ENCODE results near the gene SESN1. TPM values are rescaled to one million over a fixed set of nuclear protein-coding genes. Genes with fewer than 3 reads are reported as not detected.

SESN1 gene
- total RNA-seq, 1 donor from 2014 or later = 36.9 TPM

DNA sequence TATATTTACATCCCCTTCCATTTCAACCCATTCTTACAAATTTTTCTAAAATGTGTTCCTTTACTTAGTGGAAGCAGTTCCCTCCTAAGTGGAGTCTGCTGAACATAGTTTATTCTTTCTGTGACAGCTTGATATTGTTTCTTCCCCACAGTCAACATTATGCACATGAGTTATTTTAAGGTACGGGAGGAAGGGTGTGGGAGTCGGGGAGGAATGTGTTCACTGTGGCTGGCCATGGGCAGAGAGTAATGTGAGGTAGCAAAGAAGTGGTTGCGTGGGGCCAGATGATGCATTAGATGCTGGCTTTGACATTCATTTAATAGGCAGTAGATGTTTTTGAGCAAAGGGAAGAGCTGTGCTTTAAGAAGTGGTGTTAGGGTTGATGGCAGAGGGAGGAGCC lies 148.0 kb downstream of the SESN1 start:
- H3K4me3 ChIP-seq = no peak overlapping the region
- no peaks in the 10 kb centered on the region for H3K9me3 ChIP-seq
- no peak for DNase-seq
- no peaks in the 10 kb centered on the region for H3K27me3 ChIP-seq
- H3K4me1 ChIP-seq = peaks cover 53% of the 10 kb centered on the region
- H3K36me3 ChIP-seq = no peaks in the 10 kb centered on the region
- TF ChIP-seq, protein P1, sequence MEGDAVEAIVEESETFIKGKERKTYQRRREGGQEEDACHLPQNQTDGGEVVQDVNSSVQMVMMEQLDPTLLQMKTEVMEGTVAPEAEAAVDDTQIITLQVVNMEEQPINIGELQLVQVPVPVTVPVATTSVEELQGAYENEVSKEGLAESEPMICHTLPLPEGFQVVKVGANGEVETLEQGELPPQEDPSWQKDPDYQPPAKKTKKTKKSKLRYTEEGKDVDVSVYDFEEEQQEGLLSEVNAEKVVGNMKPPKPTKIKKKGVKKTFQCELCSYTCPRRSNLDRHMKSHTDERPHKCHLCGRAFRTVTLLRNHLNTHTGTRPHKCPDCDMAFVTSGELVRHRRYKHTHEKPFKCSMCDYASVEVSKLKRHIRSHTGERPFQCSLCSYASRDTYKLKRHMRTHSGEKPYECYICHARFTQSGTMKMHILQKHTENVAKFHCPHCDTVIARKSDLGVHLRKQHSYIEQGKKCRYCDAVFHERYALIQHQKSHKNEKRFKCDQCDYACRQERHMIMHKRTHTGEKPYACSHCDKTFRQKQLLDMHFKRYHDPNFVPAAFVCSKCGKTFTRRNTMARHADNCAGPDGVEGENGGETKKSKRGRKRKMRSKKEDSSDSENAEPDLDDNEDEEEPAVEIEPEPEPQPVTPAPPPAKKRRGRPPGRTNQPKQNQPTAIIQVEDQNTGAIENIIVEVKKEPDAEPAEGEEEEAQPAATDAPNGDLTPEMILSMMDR (IDR thresholded peaks at IDR 0.05) = no peak
- peak overlapping the region; percentile 81 for H3K27ac ChIP-seq
- intact Hi-C loops (cut with DNase I) = no loop called here
- no peak for ATAC-seq

GRCh38 chr6:108945681-108946159 lies 148.9 kb downstream of the SESN1 start:
- intact Hi-C loops (cut with DNase I) = no loop called here
- TF ChIP-seq, protein P1 (IDR thresholded peaks at IDR 0.05) = no peak
- peak; percentile 70 for ATAC-seq
- peak; percentile 69 for DNase-seq
- no peak overlapping the region for H3K4me3 ChIP-seq
- peak overlapping the region; percentile 81 for H3K27ac ChIP-seq
- H3K27me3 ChIP-seq = no peaks in the 10 kb centered on the region
- peaks cover 53% of the 10 kb centered on the region for H3K4me1 ChIP-seq
- H3K36me3 ChIP-seq = no peaks in the 10 kb centered on the region
- no peaks in the 10 kb centered on the region for H3K9me3 ChIP-seq

DNA sequence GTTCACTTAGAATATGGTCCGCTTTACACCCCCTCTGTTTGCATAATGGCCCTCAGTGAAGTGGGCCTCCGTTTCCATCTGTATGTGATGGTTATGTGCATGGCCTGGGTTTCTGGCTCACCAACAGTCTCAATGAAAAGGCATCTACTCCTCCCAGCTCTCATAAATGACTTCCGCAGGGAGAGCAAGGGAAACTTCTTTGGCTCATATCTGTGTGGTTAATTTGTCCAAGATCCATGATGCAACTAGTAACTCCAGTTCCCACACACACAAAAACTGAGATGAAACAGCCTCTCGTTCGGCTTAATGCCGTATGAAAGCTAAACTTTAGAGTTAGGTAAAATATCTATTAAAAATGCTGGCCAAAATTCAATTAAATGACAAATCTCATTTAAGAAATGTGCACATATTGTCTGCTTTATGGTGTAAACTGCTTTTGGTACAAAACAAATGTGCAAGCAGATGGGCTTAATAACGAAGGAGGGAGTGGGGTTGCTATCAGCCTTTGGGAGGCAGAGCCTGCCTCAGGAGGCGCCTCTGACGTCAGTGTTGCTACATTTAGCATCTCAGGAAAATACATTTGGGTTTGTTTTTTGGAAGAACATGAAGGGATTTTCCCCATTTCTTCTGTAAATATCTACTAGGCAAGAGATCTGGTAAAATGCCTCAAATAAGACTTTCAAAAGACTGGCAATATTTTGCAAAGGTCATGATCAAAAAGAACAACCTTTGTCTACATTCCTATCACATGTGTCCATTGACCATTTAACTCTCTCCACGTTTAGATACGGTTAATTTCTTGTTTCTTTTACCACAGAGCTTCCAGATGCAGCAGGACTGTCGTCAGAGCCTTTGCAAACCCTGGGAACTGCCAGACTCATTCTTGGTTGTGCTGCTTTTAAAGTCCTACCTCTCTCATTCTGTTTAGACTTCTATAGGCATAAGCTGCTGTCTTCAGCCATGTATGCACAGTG lies 149.7 kb downstream of the SESN1 start:
- H3K9me3 ChIP-seq = no peaks in the 10 kb centered on the region
- H3K4me1 ChIP-seq = peaks cover 53% of the 10 kb centered on the region

DNA sequence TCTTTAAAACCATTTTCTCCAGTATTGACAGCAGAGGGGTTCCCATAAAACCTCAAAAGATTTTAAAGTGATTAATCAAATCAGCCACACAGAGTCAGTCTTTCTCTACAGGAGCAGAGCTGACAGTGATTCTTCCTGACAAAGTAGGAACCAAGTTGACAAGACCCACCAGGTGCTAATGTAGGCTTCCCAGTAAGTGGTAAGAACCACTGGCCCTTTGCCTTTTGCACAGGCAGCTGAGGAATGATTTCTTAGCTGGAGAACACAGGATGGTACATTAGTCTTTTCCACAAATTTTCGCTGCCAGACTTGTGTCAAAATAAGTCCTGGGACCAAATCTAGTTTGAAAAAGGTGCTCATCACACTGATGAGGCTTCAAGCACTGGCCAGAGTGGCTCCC lies 150.6 kb downstream of the SESN1 start:
- no peaks in the 10 kb centered on the region for H3K9me3 ChIP-seq
- intact Hi-C loops (cut with DNase I) = no loop called here
- no peaks in the 10 kb centered on the region for H3K36me3 ChIP-seq
- H3K4me1 ChIP-seq = peaks cover 53% of the 10 kb centered on the region
- TF ChIP-seq, protein P1 (IDR thresholded peaks at IDR 0.05) = no peak
- DNase-seq = no peak
- ATAC-seq = no peak
- no peak overlapping the region for H3K4me3 ChIP-seq
- H3K27ac ChIP-seq = peak overlapping the region; percentile 33
- no peaks in the 10 kb centered on the region for H3K27me3 ChIP-seq

More for the DNA sequence above, 149.7 kb downstream of the SESN1 start:
- TF ChIP-seq, protein P1 (IDR thresholded peaks at IDR 0.05) = no peak
- intact Hi-C loops (cut with DNase I) = no loop called here
- Histone ChIP-seq H3K4me3 (no peak overlapping the region), H3K27ac (peak overlapping the region; percentile 81), H3K36me3 (no peaks in the 10 kb centered on the region), H3K27me3 (no peaks in the 10 kb centered on the region)
- DNase-seq = no peak
- no peak for ATAC-seq

- Histone ChIP-seq H3K27me3 (no peaks in the 10 kb centered on the region), H3K27ac (no peak overlapping the region), H3K9me3 (no peaks in the 10 kb centered on the region), H3K4me3 (no peak overlapping the region), H3K4me1 (peaks cover 40% of the 10 kb centered on the region), H3K36me3 (no peaks in the 10 kb centered on the region)
- intact Hi-C loops (cut with DNase I) = no loop called here
- DNase-seq (no peak), ATAC-seq (no peak)
- TF ChIP-seq, protein P1 (IDR thresholded peaks at IDR 0.05) = no peak
These were observed 151.8 kb downstream of the SESN1 start for GRCh38 chr6:108942556-108943492.
